ENCODE measurements around the gene MSMP. TPM values are rescaled to one million over a fixed set of nuclear protein-coding genes. Genes with fewer than 3 reads are reported as not detected.
A peak's percentile ranks its signal among the peaks of the same experiment; 100 is the strongest.

Gene MSMP
- polyA plus RNA-seq, 3 donors, result not detected

DNA sequence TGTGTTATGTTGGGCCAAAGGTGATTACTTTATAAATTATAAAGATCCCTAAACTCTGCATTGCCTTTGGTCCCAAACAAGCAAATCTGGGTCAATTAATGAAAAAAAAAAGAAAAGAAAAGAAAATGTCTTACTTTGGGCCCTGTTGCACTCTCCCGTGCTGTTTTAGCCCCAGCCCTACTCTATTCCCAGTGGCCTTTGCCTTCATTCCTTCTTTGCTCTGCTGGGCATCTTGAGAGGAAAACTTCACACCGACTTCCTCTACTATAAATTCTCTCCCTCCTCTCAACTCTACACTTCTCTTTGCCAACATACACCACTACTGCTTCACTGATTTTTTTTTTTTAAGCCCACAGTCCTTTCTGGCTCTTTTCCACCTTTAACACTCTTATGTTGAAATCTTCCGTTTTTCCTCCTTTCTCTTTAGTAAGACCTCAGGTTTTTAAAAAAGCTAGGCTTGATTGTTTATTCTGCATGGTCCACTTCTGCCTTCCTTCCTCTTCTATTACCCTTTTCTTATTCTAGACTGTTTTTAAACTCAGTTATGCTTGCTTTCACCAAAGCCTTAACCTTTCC lies 4.5 kb upstream of the MSMP start:
- Mint-ChIP-seq H3K9me3 (peaks cover 0 to 3% (median 0%) of the 10 kb centered on the region in 7 donors), H3K4me1 (peaks cover 39% of the 10 kb centered on the region), H3K4me3 (peak overlapping the region in 1 of 2 donors; percentile 40), H3K27ac (peak overlapping the region in 2 of 7 donors; percentile 37 to 57), H3K36me3 (peaks cover 12 to 19% of the 10 kb centered on the region in 2 donors), H3K27me3 (ENCODE audit: low read depth in 3 of 3) (peaks cover 1 to 4% (median 2%) of the 10 kb centered on the region in 3 donors)
- Histone ChIP-seq H3K9me3 (replicated peaks in 1 of 2; ENCODE audit: control insufficient read depth in 1 of 2, insufficient read depth in 1 of 2, low read length in 2 of 2) (no peaks in the 10 kb centered on the region), H4K20me1 (ENCODE audit: insufficient read depth, low read length) (no peaks in the 10 kb centered on the region), H3K4me2 (replicated peaks; ENCODE audit: extremely low read depth, low read length, poor library complexity, severe bottlenecking) (no peak overlapping the region), H3K4me1 (ENCODE audit: control insufficient read depth in 1 of 2, insufficient read depth in 2 of 2, low read length in 2 of 2) (peaks cover 24 to 31% of the 10 kb centered on the region in 2 donors), H3K27ac (ENCODE audit: low read depth in 1 of 2, low read length in 2 of 2) (no peak overlapping the region), H2AFZ (ENCODE audit: insufficient read depth, low read depth, low read length, poor library complexity, severe bottlenecking) (no peak overlapping the region), H3K79me2 (ENCODE audit: insufficient read depth, low read length) (no peaks in the 10 kb centered on the region), H3K4me3 (replicated peaks in 1 of 3; ENCODE audit: low read depth in 2 of 3, low read length in 3 of 3) (no peak overlapping the region), H3K9ac (ENCODE audit: insufficient read depth, low read length, poor library complexity, severe bottlenecking) (no peak overlapping the region), H3K36me3 (replicated peaks in 1 of 2; ENCODE audit: control insufficient read depth in 1 of 2, insufficient read depth in 2 of 2, low read length in 2 of 2) (peaks cover 6 to 17% of the 10 kb centered on the region in 2 donors), H3K27me3 (ENCODE audit: control insufficient read depth in 2 of 2, insufficient read depth in 2 of 2, low read length in 2 of 2) (no peaks in the 10 kb centered on the region)
- TF ChIP-seq, protein P1, sequence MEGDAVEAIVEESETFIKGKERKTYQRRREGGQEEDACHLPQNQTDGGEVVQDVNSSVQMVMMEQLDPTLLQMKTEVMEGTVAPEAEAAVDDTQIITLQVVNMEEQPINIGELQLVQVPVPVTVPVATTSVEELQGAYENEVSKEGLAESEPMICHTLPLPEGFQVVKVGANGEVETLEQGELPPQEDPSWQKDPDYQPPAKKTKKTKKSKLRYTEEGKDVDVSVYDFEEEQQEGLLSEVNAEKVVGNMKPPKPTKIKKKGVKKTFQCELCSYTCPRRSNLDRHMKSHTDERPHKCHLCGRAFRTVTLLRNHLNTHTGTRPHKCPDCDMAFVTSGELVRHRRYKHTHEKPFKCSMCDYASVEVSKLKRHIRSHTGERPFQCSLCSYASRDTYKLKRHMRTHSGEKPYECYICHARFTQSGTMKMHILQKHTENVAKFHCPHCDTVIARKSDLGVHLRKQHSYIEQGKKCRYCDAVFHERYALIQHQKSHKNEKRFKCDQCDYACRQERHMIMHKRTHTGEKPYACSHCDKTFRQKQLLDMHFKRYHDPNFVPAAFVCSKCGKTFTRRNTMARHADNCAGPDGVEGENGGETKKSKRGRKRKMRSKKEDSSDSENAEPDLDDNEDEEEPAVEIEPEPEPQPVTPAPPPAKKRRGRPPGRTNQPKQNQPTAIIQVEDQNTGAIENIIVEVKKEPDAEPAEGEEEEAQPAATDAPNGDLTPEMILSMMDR (IDR thresholded peaks at IDR 0.05), result no peak
- intact Hi-C loops (cut with micrococcal nuclease), result no loop called here
- no peak for DNase-seq
- 5% methylated on average over 2 of the region's 3 CpGs for WGBS (ENCODE audit: insufficient coverage)

DNA sequence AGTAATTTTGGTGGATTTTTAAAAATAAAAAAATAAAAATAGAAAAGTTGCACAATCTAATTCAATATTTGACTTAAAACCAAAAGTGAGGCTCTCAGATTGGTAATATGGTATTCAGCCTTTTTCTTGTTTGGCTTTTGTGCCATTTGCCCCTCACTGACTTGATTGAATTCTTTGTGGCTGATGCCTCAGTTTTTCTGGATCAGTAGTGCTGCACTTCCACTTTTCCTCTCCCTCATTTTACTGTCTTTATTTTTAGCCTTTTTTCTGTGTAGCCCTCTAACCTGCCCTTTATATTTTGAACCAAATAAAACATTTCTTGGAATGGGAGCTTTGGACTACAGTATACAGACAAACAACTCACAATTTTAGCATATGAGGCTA lies 3.8 kb upstream of the MSMP start:
- H3K4me3 Mint-ChIP-seq, result no peak overlapping the region
- H3K36me3 Mint-ChIP-seq, result peaks cover 19 to 26% of the 10 kb centered on the region in 2 donors
- no peak overlapping the region for H3K4me2 ChIP-seq (replicated peaks; ENCODE audit: extremely low read depth, low read length, poor library complexity, severe bottlenecking)
- H3K79me2 ChIP-seq (ENCODE audit: insufficient read depth, low read length), result no peaks in the 10 kb centered on the region
- H3K27ac ChIP-seq (ENCODE audit: low read depth in 1 of 2, low read length in 2 of 2), result no peak overlapping the region
- no peak overlapping the region for H2AFZ ChIP-seq (ENCODE audit: insufficient read depth, low read depth, low read length, poor library complexity, severe bottlenecking)
- H3K9me3 ChIP-seq (replicated peaks in 1 of 2; ENCODE audit: control insufficient read depth in 1 of 2, insufficient read depth in 1 of 2, low read length in 2 of 2), result no peaks in the 10 kb centered on the region
- no peak overlapping the region for H3K27ac Mint-ChIP-seq
- H3K4me1 ChIP-seq (ENCODE audit: control insufficient read depth in 1 of 2, insufficient read depth in 2 of 2, low read length in 2 of 2), result peaks cover 24 to 31% of the 10 kb centered on the region in 2 donors
- H3K27me3 ChIP-seq (ENCODE audit: control insufficient read depth in 2 of 2, insufficient read depth in 2 of 2, low read length in 2 of 2), result no peaks in the 10 kb centered on the region
- DNase-seq, result no peak
- H3K27me3 Mint-ChIP-seq (ENCODE audit: low read depth in 3 of 3), result peaks cover 1 to 4% (median 2%) of the 10 kb centered on the region in 3 donors
- no peaks in the 10 kb centered on the region for H4K20me1 ChIP-seq (ENCODE audit: insufficient read depth, low read length)
- H3K9ac ChIP-seq (ENCODE audit: insufficient read depth, low read length, poor library complexity, severe bottlenecking), result no peak overlapping the region
- H3K4me3 ChIP-seq (replicated peaks in 1 of 3; ENCODE audit: low read depth in 2 of 3, low read length in 3 of 3), result no peak overlapping the region
- H3K9me3 Mint-ChIP-seq, result peaks cover 0 to 3% (median 0%) of the 10 kb centered on the region in 7 donors
- H3K36me3 ChIP-seq (replicated peaks in 1 of 2; ENCODE audit: control insufficient read depth in 1 of 2, insufficient read depth in 2 of 2, low read length in 2 of 2), result peaks cover 13 to 24% of the 10 kb centered on the region in 2 donors
- H3K4me1 Mint-ChIP-seq, result peaks cover 39% of the 10 kb centered on the region
- TF ChIP-seq, protein P1 (IDR thresholded peaks at IDR 0.05), result no peak
- intact Hi-C loops (cut with micrococcal nuclease), result no loop called here
